Esophagus squamous epithelium (tissue), 4 donors: Measurements from ENCODE around the gene KIF26B.

Experiments used
- CTCF ChIP-seq, 6 experiments: fragments of 450-650 bp in 4 of 6; fragments of 200-600 bp in 2 of 6; sonication (generic) in 2 of 6; IDR thresholded peaks; one replicate each; pipeline ENCODE4 v1.5.1; 2016 to 2019; ENCODE audit warnings: antibody characterized with exemption in 6 of 6, mild to moderate bottlenecking in 4 of 6, moderate library complexity in 4 of 6
- POLR2A ChIP-seq, 4 donors: fragments of 450-650 bp; IDR thresholded peaks; one replicate each; pipeline ENCODE4 v1.6.1; 2017; ENCODE audit warnings: antibody characterized with exemption in 4 of 4, mild to moderate bottlenecking in 4 of 4, moderate library complexity in 3 of 4

DNA sequence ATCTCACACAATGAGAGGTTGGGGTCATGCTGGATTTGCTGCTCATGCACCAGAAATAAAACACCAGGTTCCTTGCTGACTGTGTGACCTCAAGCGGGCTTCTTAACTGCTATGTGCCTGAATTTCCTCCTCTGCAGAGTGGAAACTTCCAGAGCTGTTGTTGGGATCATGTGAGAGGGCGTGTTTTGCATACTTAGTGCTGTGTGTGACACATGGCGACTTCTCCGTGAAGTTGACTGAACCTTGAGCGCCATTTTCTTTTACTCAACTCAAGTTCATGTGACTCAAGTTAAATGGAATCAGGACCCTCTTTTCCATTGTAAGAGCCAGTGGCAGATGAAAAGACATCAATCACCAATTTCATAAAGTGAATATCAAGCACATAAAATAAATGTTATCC is 224.0 kb downstream of the KIF26B start:
- TF ChIP-seq CTCF (IDR thresholded peaks at IDR 0.05) (no peak), POLR2A (IDR thresholded peaks at IDR 0.05) (no peak)
